DND-41 (cell line): ENCODE measurements around the gene TEX19.

Experiments used
- EZH2 ChIP-seq: IDR thresholded peaks from 3 replicates; pipeline ENCODE4 v1.6.1; 2012; ENCODE audit warnings: borderline replicate concordance, low read depth, mild to moderate bottlenecking, moderate library complexity, low read length, inconsistent platforms; ENCODE audit not compliant: severe bottlenecking
- TF ChIP-seq, protein P1 (sequence below): IDR thresholded peaks from 2 replicates; pipeline ENCODE4 v1.5.1; 2012; ENCODE audit warnings: borderline replicate concordance, low read length, moderate library complexity, mild to moderate bottlenecking; ENCODE audit not compliant: poor library complexity, severe bottlenecking; ENCODE audit errors: extremely low read depth

DNA sequence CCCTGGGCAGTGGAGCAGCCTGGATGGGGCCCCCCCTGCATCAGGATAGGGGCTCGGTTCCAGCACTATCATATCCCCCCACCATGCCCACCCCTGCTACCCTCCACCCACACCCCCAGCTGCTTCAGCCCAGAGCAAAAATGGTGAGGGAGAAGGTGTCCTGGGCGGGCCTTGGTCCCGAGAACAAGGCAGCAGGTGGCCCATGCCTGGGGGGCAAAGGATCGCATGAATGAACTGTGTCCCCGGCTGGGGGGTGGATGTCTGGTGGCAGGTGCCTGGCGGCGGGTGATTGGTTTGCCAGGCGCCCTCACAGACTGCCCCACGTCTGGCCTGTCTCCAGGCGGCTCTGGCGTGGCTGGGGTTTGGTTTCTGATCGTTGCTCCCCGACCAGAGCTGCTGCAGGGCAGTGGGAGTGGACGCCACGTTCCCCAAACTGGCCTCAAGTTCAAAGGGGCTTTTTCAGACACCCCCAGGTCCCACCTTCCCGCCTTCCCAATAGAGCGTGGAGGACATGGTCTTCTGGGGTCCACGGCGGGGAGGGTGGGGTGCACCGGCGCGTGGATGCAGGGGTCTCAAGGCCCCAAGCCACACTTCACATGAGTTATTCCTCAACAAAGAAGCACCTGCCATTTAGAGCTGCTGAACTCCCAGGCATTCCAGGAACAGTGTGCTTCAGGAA is 25.1 kb downstream of the TEX19 start:
- TF ChIP-seq, protein P1, sequence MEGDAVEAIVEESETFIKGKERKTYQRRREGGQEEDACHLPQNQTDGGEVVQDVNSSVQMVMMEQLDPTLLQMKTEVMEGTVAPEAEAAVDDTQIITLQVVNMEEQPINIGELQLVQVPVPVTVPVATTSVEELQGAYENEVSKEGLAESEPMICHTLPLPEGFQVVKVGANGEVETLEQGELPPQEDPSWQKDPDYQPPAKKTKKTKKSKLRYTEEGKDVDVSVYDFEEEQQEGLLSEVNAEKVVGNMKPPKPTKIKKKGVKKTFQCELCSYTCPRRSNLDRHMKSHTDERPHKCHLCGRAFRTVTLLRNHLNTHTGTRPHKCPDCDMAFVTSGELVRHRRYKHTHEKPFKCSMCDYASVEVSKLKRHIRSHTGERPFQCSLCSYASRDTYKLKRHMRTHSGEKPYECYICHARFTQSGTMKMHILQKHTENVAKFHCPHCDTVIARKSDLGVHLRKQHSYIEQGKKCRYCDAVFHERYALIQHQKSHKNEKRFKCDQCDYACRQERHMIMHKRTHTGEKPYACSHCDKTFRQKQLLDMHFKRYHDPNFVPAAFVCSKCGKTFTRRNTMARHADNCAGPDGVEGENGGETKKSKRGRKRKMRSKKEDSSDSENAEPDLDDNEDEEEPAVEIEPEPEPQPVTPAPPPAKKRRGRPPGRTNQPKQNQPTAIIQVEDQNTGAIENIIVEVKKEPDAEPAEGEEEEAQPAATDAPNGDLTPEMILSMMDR = no peak
- TF ChIP-seq EZH2 = no peak
